Upper lobe of right lung (tissue), 1 donor: ENCODE data around the gene TBX21. TPM values are rescaled to one million over a fixed set of nuclear protein-coding genes. Genes with fewer than 3 reads are reported as not detected.

Experiments
- ATAC-seq: fragments of 200-7000 bp; cut with Tn5 transposase; one replicate; pipeline ENCODE4 v1.9.1; 2020; ENCODE audit warnings: mild to moderate bottlenecking, moderate library complexity
- DNase-seq: peaks from one replicate; pipeline ENCODE4 v3.0.0-alpha.2; 2020
- H3K27ac ChIP-seq: fragments of 200-600 bp; one replicate; pipeline ENCODE4 v1.8.0; 2022
- H3K27me3 ChIP-seq: fragments of 200-600 bp; one replicate; pipeline ENCODE4 v1.8.0; 2022; ENCODE audit warnings: mild to moderate bottlenecking
- H3K36me3 ChIP-seq: fragments of 200-600 bp; one replicate; pipeline ENCODE4 v1.8.0; 2022
- H3K4me1 ChIP-seq: fragments of 200-600 bp; one replicate; pipeline ENCODE4 v1.8.0; 2022
- H3K4me3 ChIP-seq: fragments of 200-600 bp; one replicate; pipeline ENCODE4 v1.8.0; 2022; ENCODE audit warnings: mild to moderate bottlenecking
- H3K9me3 ChIP-seq: fragments of 200-600 bp; one replicate; pipeline ENCODE4 v1.8.0; 2022
- CTCF ChIP-seq: fragments of 200-600 bp; IDR thresholded peaks from one replicate; pipeline ENCODE4 v1.8.0; 2022; ENCODE audit warnings: antibody characterized with exemption
- intact Hi-C: fragments of 100-400 bp; cut with DNase I; formaldehyde crosslinking; loops from one replicate; pipeline ENCODE4 v1.11.0; 2022
- total RNA-seq: library from RNA; stranded (reverse); fragmentation: NEBNext Ultra II Directional; extraction: Animal tissue kit (Norgen Biotek cat#: 25700); gene quantifications from one replicate; pipeline ENCODE4 v1.2.1, GENCODE V29; 2021
- donor health status: DM: no; HTN: yes; CAD: no; lungs with severe emphysema.

TBX21 gene
- total RNA-seq, 1 donor from 2014 or later: 3.9 TPM

DNA sequence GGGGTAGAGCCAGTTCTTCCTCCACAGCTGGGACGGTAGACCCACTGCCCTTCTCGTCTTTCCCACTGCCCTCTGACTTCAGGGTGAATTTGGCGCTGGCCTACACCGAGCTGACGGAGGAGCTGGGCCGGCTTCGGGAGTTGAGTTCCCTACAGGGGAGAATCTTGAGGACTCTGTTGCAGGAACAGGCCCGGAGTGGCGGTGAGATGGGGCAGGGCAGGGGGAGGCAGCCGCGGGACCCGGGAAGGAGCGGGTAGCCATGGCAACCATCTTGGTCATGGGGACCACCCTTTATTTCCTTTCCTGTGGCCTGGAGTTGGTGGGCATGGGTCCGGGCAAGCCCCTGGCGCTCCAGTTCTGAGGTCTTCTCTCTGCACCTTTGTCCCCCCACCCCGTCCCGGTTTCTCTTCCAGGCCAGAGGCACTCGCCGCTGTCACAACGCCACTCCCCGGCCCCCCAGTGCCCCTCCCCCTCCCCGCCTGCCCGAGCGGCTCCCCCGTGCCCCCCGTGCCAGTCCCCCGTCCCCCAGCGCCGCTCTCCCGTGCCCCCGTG lies 24.6 kb upstream of the TBX21 start:
- H3K9me3 ChIP-seq: no peaks in the 10 kb centered on the region
- no peaks in the 10 kb centered on the region for H3K36me3 ChIP-seq
- ATAC-seq: no peak
- no peak for DNase-seq
- intact Hi-C loops: no loop called here
- no peak overlapping the region for H3K27ac ChIP-seq
- H3K27me3 ChIP-seq: no peaks in the 10 kb centered on the region
- peaks cover 19% of the 10 kb centered on the region for H3K4me1 ChIP-seq
- no peak for TF ChIP-seq CTCF
- H3K4me3 ChIP-seq: peak overlapping the region; percentile 23

DNA sequence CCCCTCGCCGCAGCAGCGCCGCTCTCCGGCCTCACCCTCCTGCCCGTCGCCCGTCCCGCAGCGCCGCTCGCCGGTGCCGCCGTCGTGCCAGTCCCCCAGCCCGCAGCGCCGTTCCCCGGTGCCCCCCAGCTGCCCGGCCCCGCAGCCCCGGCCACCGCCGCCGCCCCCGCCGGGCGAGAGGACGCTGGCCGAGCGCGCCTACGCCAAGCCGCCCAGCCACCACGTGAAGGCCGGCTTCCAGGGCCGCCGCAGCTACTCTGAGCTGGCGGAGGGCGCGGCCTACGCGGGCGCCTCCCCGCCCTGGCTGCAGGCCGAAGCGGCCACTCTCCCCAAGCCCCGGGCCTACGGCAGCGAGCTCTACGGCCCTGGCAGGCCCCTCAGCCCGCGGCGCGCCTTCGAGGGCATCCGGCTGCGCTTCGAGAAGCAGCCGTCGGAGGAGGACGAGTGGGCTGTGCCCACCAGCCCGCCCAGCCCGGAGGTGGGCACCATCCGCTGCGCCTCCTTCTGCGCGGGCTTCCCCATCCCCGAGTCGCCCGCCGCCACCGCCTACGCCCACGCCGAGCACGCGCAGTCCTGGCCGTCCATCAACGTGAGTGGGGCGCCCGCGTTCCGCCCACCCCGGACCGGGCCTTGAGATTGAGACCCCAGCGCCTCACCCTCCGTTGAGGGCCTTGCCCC lies 24.0 kb upstream of the TBX21 start:
- ATAC-seq: peak; percentile 74
- DNase-seq: no peak
- Histone ChIP-seq H3K27me3 (no peaks in the 10 kb centered on the region), H3K4me3 (peak overlapping the region; percentile 23), H3K36me3 (no peaks in the 10 kb centered on the region), H3K9me3 (no peaks in the 10 kb centered on the region), H3K27ac (no peak overlapping the region), H3K4me1 (peaks cover 15% of the 10 kb centered on the region)
- TF ChIP-seq CTCF: no peak
- intact Hi-C loops: no loop called here

DNA sequence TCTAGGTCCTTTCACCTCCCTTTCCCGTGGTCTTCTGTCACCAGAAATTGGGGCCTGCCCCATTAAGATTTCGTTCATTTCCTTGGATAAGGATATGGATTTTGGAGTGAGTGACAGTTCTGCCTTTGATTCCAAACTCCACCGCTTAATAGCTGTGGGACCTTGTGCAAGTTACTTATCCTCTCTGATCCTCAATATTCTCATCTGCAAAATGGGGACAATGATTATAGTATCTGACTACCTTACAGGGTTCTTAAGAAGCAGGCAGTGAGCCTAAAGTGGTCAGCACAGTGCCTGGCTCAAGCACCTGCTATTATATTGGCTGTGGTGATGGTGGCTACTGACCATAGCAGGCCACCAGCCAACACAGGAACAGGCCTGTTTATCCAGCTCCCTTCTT lies 23.4 kb upstream of the TBX21 start:
- peaks cover 15% of the 10 kb centered on the region for H3K4me1 ChIP-seq
- intact Hi-C loops: no loop called here
- no peaks in the 10 kb centered on the region for H3K27me3 ChIP-seq
- no peak overlapping the region for H3K4me3 ChIP-seq
- DNase-seq (no peak), ATAC-seq (no peak)
- H3K36me3 ChIP-seq: no peaks in the 10 kb centered on the region
- H3K9me3 ChIP-seq: no peaks in the 10 kb centered on the region
- TF ChIP-seq CTCF: no peak
- no peak overlapping the region for H3K27ac ChIP-seq

- no peak overlapping the region for H3K4me3 ChIP-seq
- no peaks in the 10 kb centered on the region for H3K9me3 ChIP-seq
- ATAC-seq (no peak), DNase-seq (no peak)
- no peak for TF ChIP-seq CTCF
- no peaks in the 10 kb centered on the region for H3K27me3 ChIP-seq
- no peak overlapping the region for H3K27ac ChIP-seq
- intact Hi-C loops: no loop called here
- H3K4me1 ChIP-seq: peaks cover 10% of the 10 kb centered on the region
- no peaks in the 10 kb centered on the region for H3K36me3 ChIP-seq
These were observed 21.5 kb upstream of the TBX21 start for GRCh38 chr17:47711366-47712099.

GRCh38 chr17:47712330-47713023 lies 20.6 kb upstream of the TBX21 start:
- TF ChIP-seq CTCF: no peak
- Histone ChIP-seq H3K27me3 (no peaks in the 10 kb centered on the region), H3K4me1 (peaks cover 2% of the 10 kb centered on the region), H3K36me3 (no peaks in the 10 kb centered on the region), H3K4me3 (no peak overlapping the region), H3K9me3 (no peaks in the 10 kb centered on the region), H3K27ac (no peak overlapping the region)
- ATAC-seq (no peak), DNase-seq (no peak)
- intact Hi-C loops: no loop called here
